HepG2 (cell line): ENCODE data around the gene XAF1. TPM values are rescaled to one million over a fixed set of nuclear protein-coding genes. Genes with fewer than 3 reads are reported as not detected.
A peak's percentile ranks its signal among the peaks of the same experiment; 100 is the strongest.

Experiments
- DDIT3 ChIP-seq: sonication (generic); formaldehyde crosslinking; IDR thresholded peaks from 2 replicates; pipeline ENCODE4 v1.4.0; 2020; ENCODE audit warnings: mild to moderate bottlenecking, missing genetic modification reagents
- E2F2 ChIP-seq: sonication (generic); formaldehyde crosslinking; IDR thresholded peaks from 2 replicates; pipeline ENCODE4 v1.4.0; 2020; ENCODE audit warnings: missing genetic modification reagents, borderline replicate concordance
- FOXJ3 ChIP-seq: sonication (generic); formaldehyde crosslinking; IDR thresholded peaks from 2 replicates; pipeline ENCODE4 v1.4.0; 2020; ENCODE audit warnings: missing genetic modification reagents, mild to moderate bottlenecking, borderline replicate concordance
- GATA4 ChIP-seq: sonication (generic); IDR thresholded peaks from 2 replicates; pipeline ENCODE4 v1.6.1; 2016; ENCODE audit warnings: antibody characterized with exemption, low read depth, borderline replicate concordance
- HMG20B ChIP-seq: conservative IDR thresholded peaks from 2 replicates; pipeline ENCODE4 v1.6.1; 2016; ENCODE audit warnings: missing genetic modification reagents, missing compliant biosample characterization
- HNF4G ChIP-seq, 2 experiments: sonication (generic) in 1 of 2; formaldehyde crosslinking in 1 of 2; IDR thresholded peaks; 2 replicates each; pipeline versions ENCODE4 v1.4.0 to v1.6.1; 2011 to 2020; ENCODE audit warnings: borderline replicate concordance in 2 of 2, low read depth in 2 of 2, mild to moderate bottlenecking in 2 of 2, low read length in 1 of 2, missing genetic modification reagents in 1 of 2, moderate library complexity in 1 of 2
- HNRNPUL1 ChIP-seq: fragments of 200-400 bp; formaldehyde crosslinking; IDR thresholded peaks from 2 replicates; pipeline ENCODE4 v1.6.1; 2017; ENCODE audit warnings: low read depth, mild to moderate bottlenecking, low read length, moderate library complexity
- KAT8 ChIP-seq: IDR thresholded peaks from 2 replicates; pipeline ENCODE4 v1.6.1; 2016; ENCODE audit warnings: missing genetic modification reagents, missing compliant biosample characterization
- MAFK ChIP-seq, 2 experiments: IDR thresholded peaks in 1 of 2; conservative IDR thresholded peaks in 1 of 2; 2 replicates each; pipeline ENCODE4 v1.6.1; 2011; ENCODE audit warnings: improper control_type of control experiment in 2 of 2, low read length in 2 of 2
- NFYC ChIP-seq: IDR thresholded peaks from 2 replicates; pipeline ENCODE4 v1.6.1; 2016; ENCODE audit warnings: missing genetic modification reagents, missing compliant biosample characterization
- REL ChIP-seq: sonication (generic); formaldehyde crosslinking; conservative IDR thresholded peaks from 2 replicates; pipeline ENCODE4 v1.8.0; 2022; ENCODE audit warnings: mild to moderate bottlenecking, missing genetic modification reagents, moderate library complexity
- SRSF4 ChIP-seq: fragments of 200-400 bp; formaldehyde crosslinking; IDR thresholded peaks from one replicate; pipeline ENCODE4 v1.6.1; 2018; ENCODE audit warnings: mild to moderate bottlenecking, low read depth, low read length, moderate library complexity; ENCODE audit not compliant: poor library complexity, severe bottlenecking
- TFDP2 ChIP-seq: sonication (generic); formaldehyde crosslinking; IDR thresholded peaks from 2 replicates; pipeline ENCODE4 v1.4.0; 2020; ENCODE audit warnings: missing genetic modification reagents
- YEATS4 ChIP-seq: sonication (generic); formaldehyde crosslinking; IDR thresholded peaks from 2 replicates; pipeline ENCODE4 v1.4.0; 2020; ENCODE audit warnings: missing genetic modification reagents, borderline replicate concordance
- ZFP1 ChIP-seq: IDR thresholded peaks from 2 replicates; pipeline ENCODE4 v1.6.1; 2016
- ZNF12 ChIP-seq: sonication (generic); formaldehyde crosslinking; IDR thresholded peaks from 2 replicates; pipeline ENCODE4 v1.5.0; 2020; ENCODE audit warnings: missing genetic modification reagents
- ZNF343 ChIP-seq: sonication (generic); formaldehyde crosslinking; IDR thresholded peaks from 2 replicates; pipeline ENCODE4 v1.4.0; 2020; ENCODE audit warnings: mild to moderate bottlenecking, missing genetic modification reagents
- ZNF580 ChIP-seq: IDR thresholded peaks from 2 replicates; pipeline ENCODE4 v1.6.1; 2016; ENCODE audit warnings: low read depth, borderline replicate concordance
- ZNF713 ChIP-seq: sonication (generic); formaldehyde crosslinking; IDR thresholded peaks from 2 replicates; pipeline ENCODE4 v1.4.0; 2020; ENCODE audit warnings: mild to moderate bottlenecking, missing genetic modification reagents
- ZNF761 ChIP-seq: sonication (generic); formaldehyde crosslinking; conservative IDR thresholded peaks from 2 replicates; pipeline ENCODE4 v1.4.0; 2020; ENCODE audit warnings: mild to moderate bottlenecking, missing genetic modification reagents
- ZNF788 ChIP-seq: sonication (generic); formaldehyde crosslinking; IDR thresholded peaks from 2 replicates; pipeline ENCODE4 v1.5.0; 2020; ENCODE audit warnings: mild to moderate bottlenecking, missing genetic modification reagents, borderline replicate concordance
- ZNF850 ChIP-seq: sonication (generic); formaldehyde crosslinking; conservative IDR thresholded peaks from 2 replicates; pipeline ENCODE4 v1.9.0; 2021; ENCODE audit warnings: mild to moderate bottlenecking, missing genetic modification reagents
- polyA plus RNA-seq, 8 experiments: library from polyadenylated mRNA; depleted of rRNA in 3 of 8; stranded (reverse) in 7 of 8; unstranded in 1 of 8; fragments of >200 nt; fragmentation: Illumina TruSeq in 4 of 8; extraction: Trizol in 4 of 8; gene quantifications; 2 replicates each; pipeline versions ENCODE4 v1.2.1 to v1.2.3, GENCODE V29; 2011 to 2016; ENCODE audit warnings: low read depth in 4 of 8, missing spikeins in 1 of 8, mixed read lengths in 1 of 8; ENCODE audit not compliant: insufficient read depth in 1 of 8
- total RNA-seq, 5 experiments: library from RNA; depleted of rRNA; stranded (reverse); fragments of >200 nt; fragmentation: Illumina TruSeq; extraction: Trizol; gene quantifications; 2 replicates each; pipeline ENCODE4 v1.2.3, GENCODE V29; 2016; ENCODE audit warnings: low read depth in 1 of 5
- TF ChIP-seq, protein P1 (sequence below): sonication (generic); formaldehyde crosslinking; IDR thresholded peaks from 2 replicates; pipeline ENCODE4 v1.8.1; 2022; ENCODE audit warnings: low read depth, mild to moderate bottlenecking, missing genetic modification reagents

The XAF1 gene
- total and polyA plus RNA-seq, 2 of the 13 experiments (the other 11 are each of a cell fraction or from before 2014, with no cell fraction given) = 1.2 to 2.4 TPM

DNA sequence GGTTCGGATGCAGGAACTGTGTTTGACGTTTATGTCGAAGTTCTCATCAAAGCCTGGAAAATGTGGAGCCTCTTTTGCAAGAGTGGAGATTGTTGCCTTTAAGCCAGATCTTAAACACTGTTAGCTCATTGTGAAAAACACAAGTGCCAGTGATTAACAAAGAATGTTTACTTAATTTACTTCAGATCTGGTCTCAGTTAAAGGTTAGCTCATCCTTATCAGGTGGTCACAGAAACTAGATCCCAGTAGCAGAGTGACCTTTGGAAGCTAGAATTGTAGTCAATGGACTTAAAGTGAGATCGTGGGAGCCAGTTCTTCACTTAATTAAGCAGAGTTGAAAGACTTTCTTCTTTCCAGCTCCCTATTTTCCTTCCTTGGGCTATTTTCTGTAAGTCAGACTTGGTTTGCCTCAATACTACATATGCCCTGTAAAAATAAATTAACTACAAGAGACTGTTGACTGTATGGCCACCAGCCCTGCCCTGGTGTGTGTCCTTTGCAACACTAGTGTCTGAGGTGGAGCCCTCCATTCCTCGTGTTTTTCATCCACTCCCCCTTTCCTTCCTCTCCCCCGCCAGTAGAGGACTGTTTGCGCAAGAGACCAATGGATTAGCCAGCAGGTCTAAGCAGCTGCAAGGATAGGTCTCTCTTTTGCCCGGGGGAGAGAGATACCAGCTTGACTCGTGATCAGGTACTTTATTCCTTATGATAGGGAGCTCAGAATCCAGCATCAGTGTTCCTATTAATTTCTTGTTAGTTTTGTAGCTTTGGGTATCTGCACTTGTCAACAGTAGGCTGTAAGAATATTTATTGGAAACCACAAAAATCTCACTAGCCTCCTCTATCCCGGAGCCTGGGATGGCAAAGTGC is 40.4 kb downstream of the XAF1 start (continued):
- 0 out of 2 replicates have a peak, but pooled peaks have one; percentile 16 for TF ChIP-seq TFDP2 (CRISPR knock-in tag)
- TF ChIP-seq HMG20B = no peak
- 0 out of 2 replicates have a peak, but pooled peaks have one; percentile 40 for TF ChIP-seq REL (CRISPR knock-in tag)
- TF ChIP-seq ZNF761 (CRISPR knock-in tag) = no peak
- no peak for TF ChIP-seq DDIT3 (CRISPR knock-in tag)
- no peak for TF ChIP-seq NFYC (CRISPR knock-in tag)
- TF ChIP-seq HNRNPUL1 = no peak
- peak; percentile 73; the same call in 1 of the 2 replicates for TF ChIP-seq FOXJ3 (CRISPR knock-in tag)
- no peak for TF ChIP-seq SRSF4
- no peak for TF ChIP-seq ZNF343
- TF ChIP-seq KAT8 (CRISPR knock-in tag) = peak; percentile 22; the same call in 1 of the 2 replicates
- no peak for TF ChIP-seq MAFK (conservative IDR thresholded peaks at IDR 0.05 in 1 of 2, IDR thresholded peaks at IDR 0.05 in 1 of 2; ENCODE audit: low read length in 2 of 2)
- 0 out of 2 replicates have a peak, but pooled peaks have one; percentile 48 for TF ChIP-seq YEATS4 (CRISPR knock-in tag)
- TF ChIP-seq ZNF580 (CRISPR knock-in tag) = no peak
- TF ChIP-seq, protein P1, sequence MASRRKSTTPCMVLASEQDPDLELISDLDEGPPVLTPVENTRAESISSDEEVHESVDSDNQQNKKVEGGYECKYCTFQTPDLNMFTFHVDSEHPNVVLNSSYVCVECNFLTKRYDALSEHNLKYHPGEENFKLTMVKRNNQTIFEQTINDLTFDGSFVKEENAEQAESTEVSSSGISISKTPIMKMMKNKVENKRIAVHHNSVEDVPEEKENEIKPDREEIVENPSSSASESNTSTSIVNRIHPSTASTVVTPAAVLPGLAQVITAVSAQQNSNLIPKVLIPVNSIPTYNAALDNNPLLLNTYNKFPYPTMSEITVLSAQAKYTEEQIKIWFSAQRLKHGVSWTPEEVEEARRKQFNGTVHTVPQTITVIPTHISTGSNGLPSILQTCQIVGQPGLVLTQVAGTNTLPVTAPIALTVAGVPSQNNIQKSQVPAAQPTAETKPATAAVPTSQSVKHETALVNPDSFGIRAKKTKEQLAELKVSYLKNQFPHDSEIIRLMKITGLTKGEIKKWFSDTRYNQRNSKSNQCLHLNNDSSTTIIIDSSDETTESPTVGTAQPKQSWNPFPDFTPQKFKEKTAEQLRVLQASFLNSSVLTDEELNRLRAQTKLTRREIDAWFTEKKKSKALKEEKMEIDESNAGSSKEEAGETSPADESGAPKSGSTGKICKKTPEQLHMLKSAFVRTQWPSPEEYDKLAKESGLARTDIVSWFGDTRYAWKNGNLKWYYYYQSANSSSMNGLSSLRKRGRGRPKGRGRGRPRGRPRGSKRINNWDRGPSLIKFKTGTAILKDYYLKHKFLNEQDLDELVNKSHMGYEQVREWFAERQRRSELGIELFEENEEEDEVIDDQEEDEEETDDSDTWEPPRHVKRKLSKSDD = no peak
- TF ChIP-seq ZNF850 (CRISPR knock-in tag) = no peak
- TF ChIP-seq GATA4 = no peak
- TF ChIP-seq ZFP1 = no peak
- TF ChIP-seq ZNF12 (CRISPR knock-in tag) = peak; percentile 48; the same call in 1 of the 2 replicates
- TF ChIP-seq ZNF788 (CRISPR knock-in tag) = no peak
- peak; percentile 77 for TF ChIP-seq HNF4G (IDR thresholded peaks at IDR 0.05; ENCODE audit: borderline replicate concordance, low read depth, low read length)
- TF ChIP-seq HNF4G (CRISPR knock-in tag; IDR thresholded peaks at IDR 0.05; ENCODE audit: borderline replicate concordance, low read depth) = no peak; the same call in 1 of the 2 replicates
- TF ChIP-seq E2F2 = no peak
- no peak for TF ChIP-seq ZNF713 (CRISPR knock-in tag)
